Fibroblast of villous mesenchyme (primary cell): Measurements from ENCODE around the gene CCDC50. TPM values are rescaled to one million over a fixed set of nuclear protein-coding genes. Genes with fewer than 3 reads are reported as not detected.

ENCODE experiments used
- DNase-seq: peaks from one replicate; pipeline ENCODE4 v3.0.0-alpha.2; 2010; ENCODE audit warnings: low read depth
- H3K4me3 ChIP-seq: 2 replicates; pipeline ENCODE4 v1.5.1; 2011; ENCODE audit warnings: low read depth, mild to moderate bottlenecking, low read length
- CTCF ChIP-seq: IDR thresholded peaks from 2 replicates; pipeline ENCODE4 v1.5.1; 2012; ENCODE audit warnings: low read depth, mild to moderate bottlenecking, low read length; ENCODE audit not compliant: insufficient read depth
- total RNA-seq: library from RNA; depleted of rRNA; stranded (reverse); fragments of >200 nt; gene quantifications from 2 replicates; pipeline ENCODE4 v1.2.3, GENCODE V29; 2012

CCDC50 gene
- total RNA-seq = 102 and 107 TPM in 2 replicates

- H3K4me3 ChIP-seq = peak within 1 kb of the TSS; percentile 86
- no peak for TF ChIP-seq CTCF
- DNase-seq = peak; percentile 81
Observed at GRCh38 chr3:191328962-191329653, at the start of gene CCDC50. CCDC50 (plus strand) TSS chr3:191329394; CDS start chr3:191329675, 281 bp downstream.

GRCh38 chr3:191280111-191280510, 49.1 kb upstream of the CCDC50 start:
- no peak for DNase-seq
- TF ChIP-seq CTCF = no peak
- H3K4me3 ChIP-seq = no peak overlapping the region

GRCh38 chr3:191280882-191281281, 48.3 kb upstream of the CCDC50 start:
- TF ChIP-seq CTCF = no peak
- DNase-seq = no peak

GRCh38 chr3:191282251-191283185, 46.7 kb upstream of the CCDC50 start:
- DNase-seq = no peak
- no peak overlapping the region for H3K4me3 ChIP-seq
- TF ChIP-seq CTCF = no peak

More at GRCh38 chr3:191280882-191281281, 48.3 kb upstream of the CCDC50 start:
- H3K4me3 ChIP-seq = no peak overlapping the region

- DNase-seq = no peak
- H3K4me3 ChIP-seq = no peak overlapping the region
- no peak for TF ChIP-seq CTCF
Observed at GRCh38 chr3:191283400-191283799, 45.8 kb upstream of the CCDC50 start.

- TF ChIP-seq CTCF = no peak
- H3K4me3 ChIP-seq = no peak overlapping the region
- DNase-seq = peak; percentile 11
Observed at GRCh38 chr3:191290311-191291025, 38.7 kb upstream of the CCDC50 start.
